ENCODE measurements around the gene YBEY. TPM values are rescaled to one million over a fixed set of nuclear protein-coding genes. Genes with fewer than 3 reads are reported as not detected.

Gene YBEY
- total RNA-seq, 1 donor from 2014 or later, result 13.7 TPM

- peak within 1 kb of the TSS; percentile 98 for H3K4me3 Mint-ChIP-seq
- ChIA-PET CTCF (interaction anchor here (0.6 to 2.6 kb wide), 2 partner anchors 107 to 141 kb away, joined by 3 to 17 read pairs; no protein-coding TSS in a partner anchor), POLR2A (interaction anchor here (0.6 to 1.9 kb wide), 8 partner anchors 9 to 141 kb away, joined by 3 to 11 read pairs (median 4); a partner anchor contains a TSS)
- peak within 1 kb of the TSS; percentile 98 for H3K27ac Mint-ChIP-seq
- no peaks in the 10 kb centered on the region for H3K9me3 Mint-ChIP-seq
- ATAC-seq (ENCODE audit: low read depth) (no peak), DNase-seq (no peak)
- no peaks in the 10 kb centered on the region for H3K27me3 Mint-ChIP-seq
- peaks cover 44% of the 10 kb centered on the region for H3K4me1 Mint-ChIP-seq
- no peak for TF ChIP-seq CTCF (IDR thresholded peaks at IDR 0.05)
- H3K36me3 Mint-ChIP-seq (ENCODE audit: low read depth), result peaks cover 37% of the 10 kb centered on the region
- intact Hi-C loops (cut with micrococcal nuclease), result no loop called here
Observed at GRCh38 chr21:46285206-46285661, 908 bp upstream of the YBEY start, which contains the start of gene MCM3AP. Gene MCM3AP (minus strand): TSS chr21:46285611. CDS start chr21:46285286, 325 bp downstream.

- CTCF ChIA-PET, result no interaction called here
- ATAC-seq (ENCODE audit: low read depth), result peak; percentile 12
- peaks cover 47% of the 10 kb centered on the region for H3K4me1 Mint-ChIP-seq
- intact Hi-C loops (cut with micrococcal nuclease), result loop anchor here (1.0 to 2.0 kb wide), 7 partner anchors 32 to 349 kb away; partner anchors contain the start of genes DIP2A, PCNT, PRMT2 and SPATC1L
- no peaks in the 10 kb centered on the region for H3K9me3 Mint-ChIP-seq
- DNase-seq, result no peak
- peaks cover 33% of the 10 kb centered on the region for H3K36me3 Mint-ChIP-seq (ENCODE audit: low read depth)
- peak overlapping the region; percentile 98 for H3K27ac Mint-ChIP-seq
- no peak for TF ChIP-seq CTCF (IDR thresholded peaks at IDR 0.05)
- peak overlapping the region; percentile 98 for H3K4me3 Mint-ChIP-seq
- POLR2A ChIA-PET, result interaction anchor here (0.7 kb wide), 1 partner anchor 166 kb away, joined by 3 read pairs; no protein-coding TSS in a partner anchor
- no peaks in the 10 kb centered on the region for H3K27me3 Mint-ChIP-seq
Observed at GRCh38 chr21:46286648-46287002, 483 bp downstream of the YBEY start.

- ChIA-PET CTCF (no interaction called here), POLR2A (no interaction called here)
- H3K36me3 Mint-ChIP-seq (ENCODE audit: low read depth), result peaks cover 36% of the 10 kb centered on the region
- no peaks in the 10 kb centered on the region for H3K27me3 Mint-ChIP-seq
- peaks cover 45% of the 10 kb centered on the region for H3K4me1 Mint-ChIP-seq
- no peak overlapping the region for H3K27ac Mint-ChIP-seq
- DNase-seq, result no peak
- no peaks in the 10 kb centered on the region for H3K9me3 Mint-ChIP-seq
- TF ChIP-seq CTCF (IDR thresholded peaks at IDR 0.05), result no peak
- ATAC-seq (ENCODE audit: low read depth), result no peak
- intact Hi-C loops (cut with micrococcal nuclease), result loop anchor here (2.0 kb wide), 2 partner anchors 33 to 103 kb away; partner anchors contain the start of gene SPATC1L
- H3K4me3 Mint-ChIP-seq, result no peak overlapping the region
Observed at GRCh38 chr21:46287541-46287940, 1.4 kb downstream of the YBEY start.

GRCh38 chr21:46289655-46290179 lies 3.6 kb downstream of the YBEY start:
- Mint-ChIP-seq H3K27me3 (no peaks in the 10 kb centered on the region), H3K4me3 (no peak overlapping the region), H3K27ac (no peak overlapping the region), H3K4me1 (peaks cover 29% of the 10 kb centered on the region), H3K9me3 (no peaks in the 10 kb centered on the region), H3K36me3 (ENCODE audit: low read depth) (peaks cover 21% of the 10 kb centered on the region)
- ChIA-PET CTCF (no interaction called here), POLR2A (no interaction called here)
- intact Hi-C loops (cut with micrococcal nuclease), result no loop called here
- DNase-seq, result no peak
- no peak for ATAC-seq (ENCODE audit: low read depth)
- no peak for TF ChIP-seq CTCF (IDR thresholded peaks at IDR 0.05)

GRCh38 chr21:46291561-46291960 lies 5.4 kb downstream of the YBEY start:
- ChIA-PET POLR2A (no interaction called here), CTCF (no interaction called here)
- Mint-ChIP-seq H3K4me3 (no peak overlapping the region), H3K27me3 (no peaks in the 10 kb centered on the region), H3K9me3 (no peaks in the 10 kb centered on the region), H3K27ac (no peak overlapping the region), H3K36me3 (ENCODE audit: low read depth) (peaks cover 16% of the 10 kb centered on the region), H3K4me1 (peaks cover 20% of the 10 kb centered on the region)
- ATAC-seq (ENCODE audit: low read depth) (no peak), DNase-seq (no peak)
- no peak for TF ChIP-seq CTCF (IDR thresholded peaks at IDR 0.05)
- intact Hi-C loops (cut with micrococcal nuclease), result no loop called here
